ENCODE data around the gene LATS2. TPM values are rescaled to one million over a fixed set of nuclear protein-coding genes. Genes with fewer than 3 reads are reported as not detected.

Gene LATS2
- total and polyA plus RNA-seq, 9 donors, result 12.5 to 41.9 (median 22.8) TPM

GRCh38 chr13:21067848-21068247 lies 6.5 kb upstream of the LATS2 start:
- no peaks in the 10 kb centered on the region for H3K36me3 ChIP-seq
- no peak overlapping the region for H3K4me3 ChIP-seq
- H3K4me1 ChIP-seq (ENCODE audit: insufficient read depth), result no peaks in the 10 kb centered on the region
- 83 to 90% (median 85%) methylated on average over 4 of the region's 4 CpGs for WGBS, 3 donors
- intact Hi-C loops (cut with DNase I), result loop anchor here in 1 of 4 donors (10.0 kb wide), 1 partner anchor 123 kb away; no protein-coding TSS in a partner anchor
- H3K27ac ChIP-seq, result no peak overlapping the region
- TF ChIP-seq, protein P1, sequence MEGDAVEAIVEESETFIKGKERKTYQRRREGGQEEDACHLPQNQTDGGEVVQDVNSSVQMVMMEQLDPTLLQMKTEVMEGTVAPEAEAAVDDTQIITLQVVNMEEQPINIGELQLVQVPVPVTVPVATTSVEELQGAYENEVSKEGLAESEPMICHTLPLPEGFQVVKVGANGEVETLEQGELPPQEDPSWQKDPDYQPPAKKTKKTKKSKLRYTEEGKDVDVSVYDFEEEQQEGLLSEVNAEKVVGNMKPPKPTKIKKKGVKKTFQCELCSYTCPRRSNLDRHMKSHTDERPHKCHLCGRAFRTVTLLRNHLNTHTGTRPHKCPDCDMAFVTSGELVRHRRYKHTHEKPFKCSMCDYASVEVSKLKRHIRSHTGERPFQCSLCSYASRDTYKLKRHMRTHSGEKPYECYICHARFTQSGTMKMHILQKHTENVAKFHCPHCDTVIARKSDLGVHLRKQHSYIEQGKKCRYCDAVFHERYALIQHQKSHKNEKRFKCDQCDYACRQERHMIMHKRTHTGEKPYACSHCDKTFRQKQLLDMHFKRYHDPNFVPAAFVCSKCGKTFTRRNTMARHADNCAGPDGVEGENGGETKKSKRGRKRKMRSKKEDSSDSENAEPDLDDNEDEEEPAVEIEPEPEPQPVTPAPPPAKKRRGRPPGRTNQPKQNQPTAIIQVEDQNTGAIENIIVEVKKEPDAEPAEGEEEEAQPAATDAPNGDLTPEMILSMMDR (IDR thresholded peaks at IDR 0.05), result no peak
- TF ChIP-seq EP300 (IDR thresholded peaks at IDR 0.05) (no peak), POLR2A (IDR thresholded peaks at IDR 0.05) (no peak)
- no peaks in the 10 kb centered on the region for H3K9me3 ChIP-seq
- H3K27me3 ChIP-seq, result no peaks in the 10 kb centered on the region
- no peak for DNase-seq

- Histone ChIP-seq H3K4me1 (ENCODE audit: insufficient read depth) (no peaks in the 10 kb centered on the region), H3K4me3 (no peak overlapping the region), H3K27me3 (no peaks in the 10 kb centered on the region), H3K27ac (no peak overlapping the region), H3K36me3 (no peaks in the 10 kb centered on the region), H3K9me3 (no peaks in the 10 kb centered on the region)
- TF ChIP-seq EP300 (IDR thresholded peaks at IDR 0.05) (no peak), POLR2A (IDR thresholded peaks at IDR 0.05) (no peak)
- TF ChIP-seq, protein P1 (IDR thresholded peaks at IDR 0.05), result no peak
- no peak for DNase-seq
- 92 to 98% (median 94%) methylated on average over 4 of the region's 4 CpGs for WGBS, 3 donors
- intact Hi-C loops (cut with DNase I), result loop anchor here in 1 of 4 donors (10.0 kb wide), 1 partner anchor 122 kb away; no protein-coding TSS in a partner anchor
Observed at GRCh38 chr13:21066946-21067345, 5.6 kb upstream of the LATS2 start.

DNA sequence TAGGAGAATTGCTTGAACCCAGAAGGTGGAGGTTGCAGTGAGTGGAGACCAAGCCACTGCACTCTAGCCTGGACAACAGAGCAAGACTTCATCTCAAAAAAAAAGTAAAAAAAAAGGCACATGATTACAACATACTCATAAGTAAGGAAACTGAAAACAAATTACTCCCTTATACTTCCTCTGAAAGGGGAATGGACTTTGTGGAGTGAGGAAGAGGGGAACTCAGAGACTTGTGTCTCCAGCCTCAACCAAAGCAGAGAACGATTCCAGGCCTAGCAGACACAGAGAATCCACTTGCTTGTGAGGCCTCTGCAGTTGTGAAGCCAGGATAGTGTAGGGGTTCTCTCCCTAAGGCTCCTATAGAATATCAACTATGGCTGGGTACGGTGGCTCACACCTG lies 4.3 kb upstream of the LATS2 start:
- Histone ChIP-seq H3K27ac (no peak overlapping the region), H3K9me3 (no peaks in the 10 kb centered on the region), H3K27me3 (no peaks in the 10 kb centered on the region), H3K4me3 (no peak overlapping the region), H3K36me3 (no peaks in the 10 kb centered on the region), H3K4me1 (ENCODE audit: insufficient read depth) (no peaks in the 10 kb centered on the region)
- WGBS, 3 donors, result 86 to 94% (median 93%) methylated on average over 2 of the region's 2 CpGs
- TF ChIP-seq EP300 (IDR thresholded peaks at IDR 0.05) (no peak), POLR2A (IDR thresholded peaks at IDR 0.05) (no peak)
- TF ChIP-seq, protein P1 (IDR thresholded peaks at IDR 0.05), result no peak
- no peak for DNase-seq
- intact Hi-C loops (cut with DNase I), result loop anchor here in 1 of 4 donors (10.0 kb wide), 1 partner anchor 121 kb away; no protein-coding TSS in a partner anchor

DNA sequence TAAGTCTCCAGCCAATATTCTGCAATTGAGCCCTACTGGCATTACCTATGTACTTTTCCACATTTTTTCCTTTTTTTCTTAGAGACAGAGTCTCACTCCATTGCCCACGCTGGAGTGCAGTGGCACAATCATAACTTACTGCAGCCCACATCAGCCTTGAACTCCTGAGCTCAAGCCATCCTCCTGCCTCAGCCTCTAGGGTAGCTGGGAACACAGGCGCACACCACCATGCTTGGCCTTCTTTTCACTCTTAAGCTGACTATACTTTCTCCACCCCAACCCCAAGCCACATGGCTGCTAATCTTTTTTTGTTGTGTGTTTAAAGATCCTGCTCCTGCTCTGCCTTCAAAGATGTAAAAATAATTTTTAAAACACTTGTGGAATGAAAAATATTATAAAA lies 1.6 kb upstream of the LATS2 start:
- Histone ChIP-seq H3K36me3 (no peaks in the 10 kb centered on the region), H3K4me3 (no peak overlapping the region), H3K27ac (no peak overlapping the region), H3K4me1 (ENCODE audit: insufficient read depth) (peaks cover 3% of the 10 kb centered on the region), H3K27me3 (no peaks in the 10 kb centered on the region), H3K9me3 (no peaks in the 10 kb centered on the region)
- WGBS, 3 donors, result 57 to 74% (median 70%) methylated on average over 2 of the region's 2 CpGs
- DNase-seq, result no peak
- intact Hi-C loops (cut with DNase I), result loop anchor here in 1 of 4 donors (10.0 kb wide), 1 partner anchor 118 kb away; no protein-coding TSS in a partner anchor
- TF ChIP-seq EP300 (IDR thresholded peaks at IDR 0.05) (no peak), POLR2A (IDR thresholded peaks at IDR 0.05) (no peak)
- TF ChIP-seq, protein P1 (IDR thresholded peaks at IDR 0.05), result no peak

All from ovary (tissue), 9 donors.